Activated CD8-positive, alpha-beta memory T cell treated with anti-CD3 and anti-CD28 coated beads for 1 hour (primary cell): ENCODE results near the gene SCLY.

ENCODE experiments used
- DNase-seq, 2 donors: peaks; one replicate each; pipeline ENCODE4 v3.0.0-alpha.2; 2020; ENCODE audit warnings: low read depth in 1 of 2; ENCODE audit errors: extremely low read depth in 1 of 2

The SCLY gene

DNA sequence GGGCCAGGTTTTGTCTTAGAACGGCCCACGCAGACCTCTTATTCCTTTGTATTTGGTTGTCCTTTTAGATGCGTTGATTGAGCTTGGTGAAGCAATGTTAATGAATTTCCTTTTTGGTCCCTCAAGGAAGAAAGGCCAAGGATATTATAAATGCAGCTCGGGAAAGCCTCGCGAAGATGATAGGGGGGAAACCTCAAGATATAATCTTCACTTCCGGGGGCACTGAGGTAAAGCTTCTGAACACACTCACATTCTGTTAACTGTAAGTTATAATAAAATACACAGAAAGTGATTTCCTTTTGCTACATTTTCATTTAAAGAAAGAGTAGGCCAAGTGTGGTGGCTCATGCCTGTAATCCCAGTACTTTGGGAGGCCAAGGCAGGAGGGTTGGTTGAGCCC is 7.1 kb downstream of the SCLY start:
- no peak for DNase-seq

DNA sequence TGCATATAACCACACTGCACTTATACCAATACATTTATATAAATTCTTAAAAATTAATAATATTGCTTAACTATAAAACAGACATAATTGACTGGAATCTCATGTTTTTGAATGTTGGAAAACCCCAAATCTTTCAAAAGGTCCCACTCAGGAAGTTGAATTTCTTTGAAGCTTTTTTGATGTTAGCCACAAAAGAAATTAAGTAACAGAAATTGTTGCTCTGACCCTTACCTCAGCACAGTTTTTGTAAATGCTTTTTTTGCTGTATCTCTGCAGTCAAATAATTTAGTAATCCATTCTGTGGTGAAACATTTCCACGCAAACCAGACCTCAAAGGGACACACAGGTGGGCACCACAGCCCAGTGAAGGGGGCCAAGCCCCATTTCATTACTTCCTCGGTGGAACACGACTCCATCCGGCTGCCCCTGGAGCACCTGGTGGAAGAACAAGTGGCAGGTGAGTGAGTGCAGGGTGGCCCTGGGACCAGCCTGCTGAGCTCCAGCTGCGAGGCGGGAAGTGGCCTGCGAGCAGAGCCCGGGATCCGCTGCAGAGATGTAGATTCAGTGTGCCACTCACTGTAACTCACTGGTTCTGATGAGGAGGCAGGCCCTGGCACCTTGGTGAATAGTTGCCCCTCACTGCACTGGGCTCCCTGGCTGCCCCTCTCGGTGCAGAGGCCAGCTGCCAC is 8.4 kb downstream of the SCLY start:
- no peak for DNase-seq

DNA sequence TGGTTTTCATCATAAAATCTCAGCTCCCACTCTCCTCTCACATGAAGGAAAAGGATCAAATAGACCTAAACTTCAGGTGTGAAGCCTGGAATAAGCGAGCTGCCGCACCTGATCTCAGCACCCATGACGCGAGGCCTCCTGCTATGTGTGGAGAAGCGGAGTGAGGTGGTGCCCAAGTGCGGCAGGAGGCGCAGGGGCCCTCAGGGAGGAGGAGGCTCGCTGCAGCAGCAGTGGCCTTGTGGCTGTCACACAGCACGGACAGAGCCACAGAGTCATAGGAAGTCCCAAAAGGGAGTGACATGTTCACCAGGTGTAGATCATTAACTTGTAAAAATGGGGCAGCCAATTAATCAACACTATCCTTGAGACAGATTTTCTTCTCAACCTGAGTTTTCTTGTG is 9.1 kb downstream of the SCLY start:
- no peak for DNase-seq

DNA sequence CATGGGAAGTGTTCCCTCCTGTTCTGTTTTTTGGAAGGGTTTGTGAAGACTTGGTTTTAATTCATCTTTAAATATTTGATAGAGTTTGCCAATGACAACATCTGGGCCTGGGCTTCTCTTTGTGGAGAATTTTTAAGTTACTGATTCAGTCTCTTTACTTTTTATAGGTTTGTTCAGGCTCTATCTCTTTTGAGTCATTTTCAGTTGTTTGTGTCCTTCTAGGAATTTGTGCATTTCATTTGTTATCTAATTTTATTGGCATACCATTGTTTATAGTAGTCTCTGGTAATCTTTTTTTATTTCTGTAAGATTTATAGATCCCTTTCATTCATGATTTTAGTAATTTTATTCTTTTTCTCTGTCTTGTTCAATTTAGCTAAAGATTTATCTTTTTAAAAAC is 14.6 kb downstream of the SCLY start:
- DNase-seq = no peak

DNA sequence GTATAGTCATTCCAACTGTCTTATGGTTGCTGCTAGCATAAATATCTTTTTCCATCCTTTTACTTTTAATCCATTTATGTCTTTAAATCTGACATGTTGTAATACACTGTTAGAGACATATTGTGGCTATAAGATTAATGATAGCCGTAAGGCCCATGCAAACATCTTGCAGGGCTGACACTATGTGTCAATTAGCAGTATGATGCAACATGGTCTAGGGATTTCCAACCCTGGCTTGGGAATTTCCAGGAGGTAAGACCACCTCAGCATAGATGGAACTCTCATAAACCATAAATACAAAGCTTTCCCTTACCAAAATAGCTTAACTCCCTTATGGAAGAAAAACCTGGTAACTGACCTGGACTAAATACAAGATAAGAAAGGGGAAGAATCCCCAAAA is 16.5 kb downstream of the SCLY start:
- no peak for DNase-seq

DNA sequence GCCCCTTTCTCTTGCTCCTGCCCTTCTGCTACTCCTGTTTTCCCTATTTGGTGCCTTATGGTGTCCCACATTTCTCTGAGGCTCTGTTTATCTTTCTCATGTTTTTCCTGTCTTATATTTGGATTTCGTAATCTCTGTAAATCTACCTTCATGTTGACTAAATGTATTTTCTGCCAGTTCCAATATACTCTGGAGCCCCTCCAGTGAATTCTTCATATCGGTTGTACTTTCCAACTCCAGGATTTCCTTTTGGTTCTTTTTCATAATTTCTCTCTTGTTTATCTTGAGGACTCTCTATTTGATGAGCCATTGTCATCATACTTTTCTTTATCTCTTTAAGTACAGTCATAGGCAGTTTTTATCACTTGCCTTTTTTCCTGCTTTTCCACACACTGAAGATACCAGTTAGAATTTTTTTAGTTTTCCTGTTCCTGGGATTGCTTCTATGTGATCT is 19.1 kb downstream of the SCLY start:
- DNase-seq = no peak

DNA sequence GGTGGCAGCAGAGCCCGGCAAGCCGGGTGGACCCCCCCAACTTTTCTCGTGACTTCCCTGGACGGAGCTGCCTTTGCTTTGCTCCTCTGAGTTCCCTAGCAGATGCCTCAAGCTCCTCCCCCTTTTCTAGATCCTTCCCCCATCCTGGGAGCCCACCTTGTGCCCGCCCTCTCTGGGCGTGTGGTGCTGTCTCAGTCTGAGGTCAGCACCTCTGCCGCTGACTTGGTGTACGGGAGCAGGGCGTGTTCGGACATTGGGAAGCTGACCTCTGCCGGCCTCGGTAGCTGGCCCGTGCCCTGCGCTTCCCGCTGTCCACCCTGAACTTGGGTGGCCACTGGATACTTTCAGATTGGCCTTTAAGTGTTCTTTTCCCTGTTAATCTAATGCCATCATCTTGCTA is 19.7 kb downstream of the SCLY start:
- DNase-seq = no peak

DNA sequence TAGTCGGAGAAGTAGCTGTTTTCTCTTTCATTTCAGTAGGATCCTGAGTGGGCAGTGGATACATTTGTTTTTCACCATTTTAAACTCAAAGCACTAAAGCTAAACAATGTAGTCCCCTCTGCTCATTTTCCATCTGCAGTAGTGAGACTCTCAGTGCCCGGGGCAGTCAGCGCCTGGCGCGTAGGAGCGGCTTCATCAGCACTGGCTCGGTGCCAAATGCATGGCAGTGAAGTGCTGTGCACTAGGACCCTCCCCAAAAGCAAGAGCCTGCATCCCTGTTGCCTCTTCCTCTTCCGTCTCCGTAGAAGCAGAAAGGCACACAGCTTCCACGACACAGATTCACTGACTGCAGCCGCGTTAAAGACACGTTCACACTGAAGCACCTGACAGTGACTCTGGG is 20.3 kb downstream of the SCLY start:
- no peak for DNase-seq

DNA sequence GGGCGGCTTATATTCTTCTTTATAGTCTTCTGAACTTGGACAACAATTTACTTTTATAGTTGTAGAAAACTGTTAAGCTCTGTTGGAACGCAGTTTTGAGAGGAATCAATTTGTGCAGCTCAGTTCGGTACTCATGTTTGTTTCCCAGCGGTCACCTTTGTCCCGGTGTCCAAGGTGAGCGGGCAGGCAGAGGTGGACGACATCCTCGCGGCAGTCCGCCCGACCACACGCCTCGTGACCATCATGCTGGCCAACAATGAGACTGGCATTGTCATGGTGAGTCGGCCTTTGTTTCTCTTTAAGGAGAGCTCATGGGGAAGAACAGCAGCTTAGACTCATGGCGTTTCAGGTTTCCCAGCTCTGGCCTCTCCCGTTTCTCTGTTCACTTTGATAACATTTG is 20.8 kb downstream of the SCLY start:
- DNase-seq = no peak

DNA sequence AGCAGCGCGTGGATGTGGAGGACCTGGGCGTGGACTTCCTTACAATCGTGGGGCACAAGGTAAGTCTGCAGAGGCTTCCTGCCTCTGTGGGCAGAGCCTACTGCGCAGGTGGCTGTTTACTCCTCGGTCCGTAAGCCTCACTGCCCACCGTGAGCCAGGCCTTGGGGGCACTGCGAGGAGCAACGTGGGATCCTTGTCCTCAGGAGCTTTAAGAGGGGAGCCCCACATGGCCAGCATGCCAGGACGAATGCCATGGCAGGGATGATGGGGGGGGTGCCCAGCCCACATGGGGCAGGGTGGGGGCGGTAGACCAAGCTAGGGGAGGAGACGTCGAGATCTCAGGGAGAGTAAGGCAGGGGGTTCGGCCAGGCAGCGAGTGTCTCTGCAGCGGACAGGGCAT is 21.4 kb downstream of the SCLY start:
- DNase-seq = no peak

DNA sequence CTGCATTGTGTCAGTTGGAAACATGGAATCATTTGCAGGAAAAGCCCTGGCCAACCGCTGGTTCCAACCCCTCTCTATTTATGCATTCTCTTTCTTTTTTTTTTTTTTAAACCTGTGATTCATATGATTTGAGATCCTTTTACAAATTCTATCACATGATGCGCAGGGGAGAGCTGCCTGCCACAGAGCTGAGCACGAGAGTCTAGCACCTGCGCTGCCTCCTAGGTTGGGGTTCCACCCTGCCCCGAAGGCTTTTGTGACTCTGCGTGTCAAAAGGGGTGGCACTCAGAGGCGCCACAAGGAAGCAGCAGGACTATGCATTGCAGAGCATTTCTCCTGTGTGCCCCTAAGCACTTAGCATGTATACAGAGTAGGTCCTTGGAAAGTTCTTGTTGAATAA is 22.0 kb downstream of the SCLY start:
- DNase-seq = no peak

DNA sequence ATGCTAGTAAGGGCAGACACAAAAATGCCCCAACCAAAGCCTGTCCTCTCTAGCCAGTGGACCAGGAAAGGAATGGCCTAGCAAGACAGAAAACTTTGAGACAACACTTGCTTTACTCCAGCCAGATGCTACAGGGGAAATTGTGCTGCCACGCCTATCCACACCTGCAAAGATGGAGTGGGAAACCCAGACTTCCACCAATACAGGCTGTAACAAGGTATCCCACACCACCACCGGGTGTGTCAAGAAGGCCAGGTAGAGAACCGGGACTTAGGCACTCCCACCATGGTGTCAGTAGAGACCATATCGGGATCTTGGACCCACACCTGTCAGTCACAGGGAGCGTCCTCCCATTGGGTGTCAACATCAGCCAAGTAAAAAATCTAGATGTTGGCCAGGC is 23.1 kb downstream of the SCLY start:
- DNase-seq = no peak

DNA sequence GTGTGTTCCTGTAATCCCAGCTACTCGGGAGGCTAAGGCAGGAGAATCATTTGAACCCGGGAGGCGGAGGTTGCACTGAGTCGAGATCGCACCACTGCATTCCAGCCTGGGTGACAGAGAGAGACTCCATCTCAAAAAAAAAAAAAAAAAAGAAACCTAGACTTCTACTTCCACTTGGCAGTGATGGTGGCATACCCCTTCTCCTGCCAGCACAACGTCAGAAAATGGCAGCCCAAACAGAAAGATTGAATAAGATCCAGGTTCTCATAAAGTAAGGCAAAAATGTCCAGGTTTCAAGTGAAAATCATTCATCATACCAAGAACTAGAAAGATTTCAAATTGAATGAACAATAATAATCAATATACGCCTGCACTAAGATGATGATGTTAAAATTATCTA is 24.0 kb downstream of the SCLY start:
- DNase-seq = no peak

DNA sequence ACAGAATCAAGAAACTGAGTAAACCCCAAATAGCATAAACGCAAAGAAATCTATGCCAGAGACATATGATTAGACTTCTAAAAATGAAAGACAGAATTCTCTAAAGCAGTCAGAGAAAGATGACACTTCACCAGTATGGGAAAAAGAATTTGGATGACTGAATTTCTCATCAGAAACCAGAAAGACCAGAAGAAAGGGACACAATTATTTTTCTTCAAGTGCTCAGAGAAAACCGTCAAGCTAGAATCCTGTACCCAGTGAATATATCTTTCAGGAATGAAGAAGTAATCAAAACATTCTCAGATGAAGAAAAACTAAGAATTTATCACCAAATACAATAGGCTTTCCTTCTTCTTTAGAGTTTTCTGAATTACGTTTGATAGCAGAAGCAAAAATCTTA is 25.1 kb downstream of the SCLY start:
- DNase-seq = no peak

DNA sequence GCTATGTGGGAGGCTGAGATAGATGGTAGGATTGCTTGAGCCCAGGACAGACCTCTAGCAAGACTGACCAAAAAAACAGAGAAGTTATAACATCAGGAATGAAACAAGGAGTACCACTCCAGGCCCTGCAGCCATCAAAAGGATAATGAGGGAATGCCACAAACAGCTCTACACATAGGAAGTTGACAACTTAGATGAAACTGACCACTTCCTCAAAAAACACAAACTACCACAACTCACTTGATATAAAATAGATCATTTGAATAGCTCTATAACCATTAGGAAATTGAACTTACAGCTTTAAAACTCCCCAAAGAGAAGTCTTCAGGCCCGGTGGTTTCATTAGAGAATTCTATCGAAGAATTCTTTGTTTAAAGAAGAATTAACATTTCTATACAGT is 26.4 kb downstream of the SCLY start:
- DNase-seq = no peak

DNA sequence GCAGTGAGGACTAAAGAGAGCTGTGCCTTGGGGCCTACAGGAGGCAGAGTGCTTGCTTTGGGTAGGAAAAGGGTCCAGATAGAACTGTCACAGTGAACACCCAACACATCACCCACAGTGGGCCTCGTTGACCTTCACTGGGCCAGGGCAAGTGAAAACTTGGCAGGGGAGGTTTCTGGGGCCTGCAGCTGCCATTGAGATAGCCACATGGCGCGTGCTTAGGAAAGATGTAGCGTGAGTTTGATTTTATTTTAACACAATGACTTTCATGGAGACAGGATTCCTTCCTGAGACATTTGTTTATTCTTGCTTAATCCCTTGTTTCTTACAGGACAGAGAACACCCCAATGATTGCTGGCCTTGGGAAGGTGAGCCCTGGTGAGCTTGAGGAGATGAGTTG is 30.1 kb downstream of the SCLY start:
- DNase-seq = no peak

DNA sequence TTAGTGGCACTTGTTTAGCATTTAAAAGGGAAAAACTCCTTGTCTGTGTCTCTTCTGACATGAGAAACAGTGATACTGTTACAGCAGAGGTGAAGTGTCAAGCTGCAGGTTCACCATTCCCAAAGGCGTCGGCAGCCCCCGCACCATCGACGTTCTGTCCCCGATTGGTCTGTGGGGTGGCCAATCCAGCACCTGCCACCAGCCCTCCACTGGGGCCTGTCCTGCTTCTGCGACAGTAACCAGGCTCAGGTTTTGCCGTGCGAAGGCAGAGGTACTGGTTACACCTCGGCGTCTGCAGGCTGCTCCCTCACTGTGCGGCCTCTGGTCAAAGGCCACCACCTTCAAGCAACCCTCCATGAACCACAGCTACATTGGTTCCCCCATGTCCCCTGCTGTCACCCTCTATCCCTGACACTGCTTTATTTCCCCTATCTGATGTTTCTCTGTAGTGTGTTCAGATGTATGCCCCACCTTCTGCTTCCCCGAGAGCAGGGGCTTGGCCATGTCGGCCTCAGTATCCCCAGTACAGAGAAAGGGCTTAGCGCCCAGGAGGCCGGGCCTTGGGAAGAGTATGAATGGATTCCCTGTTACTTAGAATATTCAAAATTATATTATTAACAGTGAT is 30.7 kb downstream of the SCLY start:
- DNase-seq = no peak

DNA sequence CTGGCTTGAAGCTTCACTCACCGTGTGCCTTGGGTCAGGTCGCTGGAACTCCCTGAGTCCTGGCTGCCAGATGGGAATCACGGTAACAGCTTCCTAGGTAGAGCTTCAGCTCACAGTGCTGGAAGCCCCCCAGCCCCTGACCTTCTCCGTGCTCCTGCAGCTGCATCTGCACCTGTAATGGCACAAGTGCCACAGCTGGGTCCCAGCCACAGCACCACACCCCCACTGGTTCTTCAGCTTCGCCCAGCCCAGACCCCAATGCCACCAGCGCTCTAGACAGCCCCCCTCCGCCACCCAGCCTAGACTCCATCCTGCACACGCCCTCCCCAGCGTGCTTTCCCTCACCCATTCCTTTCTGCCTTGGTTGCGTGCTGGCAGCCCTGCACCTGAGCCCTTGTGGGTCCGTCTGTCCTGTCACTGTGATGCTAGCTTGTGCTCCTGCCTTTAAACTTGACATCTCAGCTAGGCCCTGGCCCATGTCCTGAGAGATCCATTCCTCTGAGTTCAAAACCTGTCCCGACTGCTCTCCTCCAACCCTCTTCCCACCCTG is 31.8 kb downstream of the SCLY start:
- DNase-seq = no peak

DNA sequence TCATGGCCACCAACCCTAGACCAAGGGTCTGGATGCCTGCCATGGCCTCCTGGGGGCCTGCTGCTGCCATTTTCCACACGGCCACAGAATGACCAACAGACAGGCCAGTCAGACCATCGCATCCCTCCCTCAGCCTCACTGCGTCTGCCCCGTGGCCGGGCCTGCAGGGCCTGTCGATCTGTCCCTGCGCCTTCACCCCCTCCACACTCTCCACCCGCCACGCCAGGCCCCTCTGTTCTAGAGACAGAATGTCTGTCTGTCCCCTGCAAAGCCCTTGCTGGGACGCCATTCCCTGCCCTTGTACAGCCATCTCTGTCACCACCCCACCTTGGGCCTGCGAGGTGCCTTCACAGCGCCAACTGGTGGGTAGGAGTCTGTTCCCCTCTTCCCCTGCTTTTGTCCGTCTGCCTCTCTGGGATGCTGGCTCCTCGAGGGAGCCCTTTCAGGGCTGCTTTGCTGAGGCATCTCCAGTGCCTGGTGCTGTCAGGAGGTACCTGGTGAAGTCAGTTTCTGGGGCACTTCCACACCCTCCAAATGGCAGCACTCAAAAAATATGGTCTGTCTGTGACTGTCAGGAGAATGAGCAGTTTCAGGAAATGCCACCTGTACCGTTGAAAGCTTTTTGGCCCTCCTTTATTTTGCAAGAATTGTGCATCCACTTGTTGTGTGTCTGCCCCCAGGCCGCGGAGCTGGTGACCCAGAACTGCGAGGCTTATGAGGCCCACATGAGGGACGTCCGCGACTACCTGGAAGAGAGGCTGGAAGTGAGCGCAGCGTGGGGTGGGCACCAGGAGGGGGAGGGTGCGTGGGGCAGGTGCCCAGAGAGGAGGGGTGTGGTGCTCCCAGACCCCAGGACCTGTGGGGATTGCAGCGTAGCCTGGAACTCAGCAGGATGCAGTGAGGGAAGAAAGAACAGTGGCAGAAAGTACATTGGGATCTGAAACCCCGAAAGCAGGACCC is 32.7 kb downstream of the SCLY start:
- no peak for DNase-seq

DNA sequence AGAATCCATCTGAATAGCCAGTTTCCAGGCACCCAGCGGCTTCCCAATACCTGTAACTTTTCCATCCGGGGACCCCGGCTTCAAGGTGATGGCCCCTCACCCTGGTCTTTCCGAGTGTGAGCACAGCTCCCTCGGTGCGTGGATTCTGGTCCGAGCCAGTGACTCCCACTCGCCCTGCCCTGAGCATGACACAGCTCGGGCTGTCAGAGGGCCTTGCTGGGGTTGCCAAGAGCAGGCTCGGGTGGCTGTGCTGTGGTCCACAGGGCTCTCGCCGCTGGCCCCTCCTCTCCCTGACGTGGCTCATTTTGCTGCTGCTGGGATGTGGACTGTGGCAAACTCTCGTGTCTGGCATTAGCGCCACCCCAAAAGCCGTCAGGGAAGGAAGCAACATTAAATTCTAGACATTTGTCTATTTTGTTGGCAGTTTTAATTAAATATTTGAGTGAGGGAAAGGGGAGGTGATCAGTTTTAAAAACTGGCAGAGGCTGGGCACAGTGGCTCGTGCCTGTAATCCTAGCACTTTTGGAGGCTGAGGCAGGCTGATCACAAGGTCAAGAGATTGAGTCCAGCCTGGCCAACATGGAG is 33.7 kb downstream of the SCLY start:
- no peak for DNase-seq

DNA sequence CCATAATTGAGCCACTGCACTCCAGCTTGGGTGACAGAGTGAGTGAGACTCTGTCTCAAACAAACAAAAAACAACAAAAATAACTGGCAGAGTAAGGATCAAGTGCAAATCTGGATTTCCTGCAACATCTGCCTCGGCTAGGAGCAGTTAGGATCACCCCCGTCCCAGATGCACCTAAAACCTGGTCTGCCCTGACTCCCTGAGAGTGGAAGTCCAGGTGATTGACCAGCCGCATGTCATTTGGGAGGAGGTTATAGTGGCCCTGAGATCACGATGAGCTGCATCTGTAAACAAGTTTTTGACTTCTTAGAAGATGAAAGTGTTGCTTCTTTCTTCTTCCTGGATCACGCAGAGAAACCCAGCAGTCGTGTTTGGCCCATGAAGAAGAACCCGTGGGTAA is 34.3 kb downstream of the SCLY start:
- DNase-seq = no peak
